ENCODE results near the gene AMD1.

AMD1 gene

GRCh38 chr6:110878751-110879522 is 4.4 kb downstream of the AMD1 start:
- H3K27ac ChIP-seq = no peak overlapping the region
- TF ChIP-seq, protein P1, sequence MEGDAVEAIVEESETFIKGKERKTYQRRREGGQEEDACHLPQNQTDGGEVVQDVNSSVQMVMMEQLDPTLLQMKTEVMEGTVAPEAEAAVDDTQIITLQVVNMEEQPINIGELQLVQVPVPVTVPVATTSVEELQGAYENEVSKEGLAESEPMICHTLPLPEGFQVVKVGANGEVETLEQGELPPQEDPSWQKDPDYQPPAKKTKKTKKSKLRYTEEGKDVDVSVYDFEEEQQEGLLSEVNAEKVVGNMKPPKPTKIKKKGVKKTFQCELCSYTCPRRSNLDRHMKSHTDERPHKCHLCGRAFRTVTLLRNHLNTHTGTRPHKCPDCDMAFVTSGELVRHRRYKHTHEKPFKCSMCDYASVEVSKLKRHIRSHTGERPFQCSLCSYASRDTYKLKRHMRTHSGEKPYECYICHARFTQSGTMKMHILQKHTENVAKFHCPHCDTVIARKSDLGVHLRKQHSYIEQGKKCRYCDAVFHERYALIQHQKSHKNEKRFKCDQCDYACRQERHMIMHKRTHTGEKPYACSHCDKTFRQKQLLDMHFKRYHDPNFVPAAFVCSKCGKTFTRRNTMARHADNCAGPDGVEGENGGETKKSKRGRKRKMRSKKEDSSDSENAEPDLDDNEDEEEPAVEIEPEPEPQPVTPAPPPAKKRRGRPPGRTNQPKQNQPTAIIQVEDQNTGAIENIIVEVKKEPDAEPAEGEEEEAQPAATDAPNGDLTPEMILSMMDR (IDR thresholded peaks at IDR 0.05) = no peak
- H3K4me3 ChIP-seq = no peak overlapping the region
- no peak for DNase-seq (ENCODE audit: low spot score)

GRCh38 chr6:110880651-110881050 is 6.1 kb downstream of the AMD1 start:
- no peak overlapping the region for H3K27ac ChIP-seq
- DNase-seq (ENCODE audit: low spot score) = no peak
- TF ChIP-seq, protein P1 (IDR thresholded peaks at IDR 0.05) = no peak
- no peak overlapping the region for H3K4me3 ChIP-seq

GRCh38 chr6:110881546-110882273 is 7.1 kb downstream of the AMD1 start:
- Histone ChIP-seq H3K27ac (no peak overlapping the region), H3K4me3 (no peak overlapping the region)
- TF ChIP-seq, protein P1 (IDR thresholded peaks at IDR 0.05) = no peak
- DNase-seq (ENCODE audit: low spot score) = no peak

GRCh38 chr6:110882274-110882619 is 7.7 kb downstream of the AMD1 start:
- TF ChIP-seq, protein P1 (IDR thresholded peaks at IDR 0.05) = no peak
- Histone ChIP-seq H3K4me3 (no peak overlapping the region), H3K27ac (no peak overlapping the region)
- DNase-seq (ENCODE audit: low spot score) = no peak

DNA sequence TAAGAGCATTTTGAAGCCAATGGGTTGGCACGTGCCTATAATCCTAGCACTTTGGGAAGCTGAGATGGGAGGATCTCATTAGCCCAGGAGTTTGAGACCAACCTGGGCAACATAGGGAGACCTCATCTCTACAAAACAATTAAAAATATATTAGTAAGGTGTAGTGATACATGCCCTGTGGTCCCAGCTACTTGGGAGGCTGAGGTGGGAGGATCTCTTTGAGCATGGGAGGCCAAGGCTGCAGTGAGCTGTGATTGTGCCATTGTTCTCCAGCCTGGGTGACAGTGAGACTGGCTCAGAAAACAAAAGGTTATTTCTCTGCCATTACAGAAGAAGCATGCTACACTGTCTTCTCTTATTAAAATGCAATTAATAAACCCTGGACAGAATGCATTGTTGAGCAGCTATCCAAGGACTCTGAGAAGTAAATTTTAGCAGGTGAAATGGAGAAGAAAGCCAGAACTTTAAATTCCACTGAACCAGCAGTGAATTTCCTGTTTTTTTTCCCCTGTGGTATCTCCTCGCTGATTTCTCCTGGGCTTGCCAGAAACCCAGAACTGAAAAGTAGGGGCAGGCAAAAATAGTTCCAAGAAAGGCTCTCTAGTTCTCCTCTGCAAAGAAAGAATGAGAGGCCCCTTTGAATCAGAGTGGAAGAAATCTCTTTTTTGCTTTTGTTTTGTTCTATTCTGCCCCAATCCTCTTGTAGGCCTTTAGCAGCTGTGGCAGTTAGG is 8.4 kb downstream of the AMD1 start:
- DNase-seq (ENCODE audit: low spot score) = no peak
- Histone ChIP-seq H3K4me3 (no peak overlapping the region), H3K27ac (no peak overlapping the region)
- TF ChIP-seq, protein P1 (IDR thresholded peaks at IDR 0.05) = no peak

DNA sequence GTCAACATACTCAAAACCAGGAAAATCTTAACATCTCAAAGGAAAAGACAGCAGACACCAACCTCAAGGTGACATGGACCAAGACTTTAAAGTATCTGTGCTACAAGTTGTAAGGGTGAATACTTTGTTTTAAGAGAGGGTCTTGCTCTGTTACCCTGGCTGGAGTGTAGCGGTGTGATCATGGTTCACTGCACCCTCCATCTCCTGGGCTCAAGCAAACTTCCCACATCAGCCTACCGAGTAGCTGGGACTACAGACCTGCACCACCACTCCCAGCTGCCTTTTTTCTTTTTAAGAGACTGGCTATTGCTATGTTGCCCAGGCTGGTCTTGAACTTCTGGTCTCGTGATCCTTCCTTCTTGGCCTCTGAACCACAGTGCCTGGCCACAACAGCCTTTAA is 9.7 kb downstream of the AMD1 start:
- no peak overlapping the region for H3K4me3 ChIP-seq
- TF ChIP-seq, protein P1 (IDR thresholded peaks at IDR 0.05) = no peak
- no peak overlapping the region for H3K27ac ChIP-seq
- DNase-seq (ENCODE audit: low spot score) = no peak
